Right lobe of liver (tissue), 4 donors: Measurements from ENCODE around the gene SDHAF1.

Source experiments
- CTCF ChIP-seq, 4 donors: fragments of 200-600 bp in 3 of 4; fragments of 450-650 bp in 1 of 4; IDR thresholded peaks; one replicate each; pipeline versions ENCODE4 v1.5.1 to v1.8.0; 2016 to 2022; ENCODE audit warnings: antibody characterized with exemption in 4 of 4, mild to moderate bottlenecking in 2 of 4
- POLR2A ChIP-seq: fragments of 450-650 bp; IDR thresholded peaks from one replicate; pipeline ENCODE4 v1.6.1; 2017; ENCODE audit warnings: antibody characterized with exemption, mild to moderate bottlenecking
- donor health status: DM: no; HTN: no; CAD: no.
- donor health status: DM: no; HTN: no; CAD: no.
- donor health status: DM: no; HTN: yes; CAD: no.

DNA sequence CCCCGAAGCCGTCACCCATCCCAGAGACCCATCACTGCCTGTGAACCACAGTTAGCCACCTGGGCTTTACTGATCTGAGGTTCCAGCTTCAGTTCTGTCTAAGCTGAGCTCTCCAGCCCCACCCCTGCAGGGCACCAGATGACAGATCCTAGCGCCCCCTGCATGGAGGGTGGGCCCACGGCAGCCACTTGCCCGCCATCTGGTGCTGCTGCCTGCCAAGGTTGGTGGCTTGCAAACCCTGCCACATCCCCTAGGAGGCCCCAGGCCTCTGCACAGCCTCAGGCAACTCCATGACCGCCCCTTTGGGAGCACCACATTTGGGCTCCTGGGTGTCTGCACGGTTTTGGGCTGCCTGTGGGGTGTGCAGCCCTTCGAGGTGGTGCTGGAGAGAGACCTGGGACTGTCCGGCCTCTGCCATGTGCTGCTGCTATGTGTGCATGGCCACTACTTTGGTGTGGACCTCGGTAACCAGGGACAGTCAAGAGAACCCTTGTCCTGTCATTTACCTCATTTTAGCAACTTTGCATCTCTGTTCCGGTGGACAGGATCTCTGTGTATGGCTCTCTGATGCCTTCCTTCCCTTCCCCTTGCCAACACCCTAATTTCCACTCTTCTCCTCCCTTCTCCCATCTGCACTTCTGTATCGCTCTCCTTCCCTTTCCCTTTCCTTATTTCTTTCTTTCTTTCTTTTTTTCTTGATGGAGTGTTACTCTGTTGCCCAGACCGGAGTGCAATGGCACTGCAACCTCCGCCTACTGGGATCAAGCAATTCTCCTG is 17.4 kb upstream of the SDHAF1 start:
- peak in 1 of 4 donors; percentile 11 for TF ChIP-seq CTCF (IDR thresholded peaks at IDR 0.05)
- TF ChIP-seq POLR2A = no peak
